Loucy (cell line): Measurements from ENCODE around the gene GAK.

Experiments used
- H2AFZ ChIP-seq: fragments of 200-600 bp; sonication (generic); 2 replicates; pipeline ENCODE4 v1.6.0; 2016; ENCODE audit warnings: antibody characterized with exemption, mild to moderate bottlenecking, low read length, moderate library complexity
- H3F3A ChIP-seq: fragments of 200-600 bp; 2 replicates; pipeline ENCODE4 v1.6.0; 2016; ENCODE audit warnings: antibody characterized with exemption, low read depth, mild to moderate bottlenecking
- H3K27me3 ChIP-seq: fragments of 200-600 bp; sonication (generic); 2 replicates; pipeline ENCODE4 v1.6.1; 2014; ENCODE audit warnings: low read length, mild to moderate bottlenecking; ENCODE audit not compliant: insufficient read depth, poor library complexity, severe bottlenecking
- H3K36me3 ChIP-seq: fragments of 200-600 bp; sonication (generic); 2 replicates; pipeline ENCODE4 v1.6.1; 2016; ENCODE audit warnings: low read length; ENCODE audit not compliant: insufficient read depth
- H3K4me1 ChIP-seq: fragments of 200-600 bp; sonication (generic); 2 replicates; pipeline ENCODE4 v1.5.1; 2014; ENCODE audit warnings: low read length, mild to moderate bottlenecking; ENCODE audit not compliant: insufficient read depth, poor library complexity, severe bottlenecking
- H3K4me2 ChIP-seq: fragments of 200-600 bp; sonication (generic); 2 replicates; pipeline ENCODE4 v1.6.0; 2014; ENCODE audit warnings: antibody characterized with exemption, low read length, low read depth, mild to moderate bottlenecking; ENCODE audit not compliant: poor library complexity, severe bottlenecking
- H3K4me3 ChIP-seq: fragments of 200-600 bp; sonication (generic); 2 replicates; pipeline ENCODE4 v1.5.1; 2014; ENCODE audit warnings: low read length, mild to moderate bottlenecking, mixed read lengths; ENCODE audit not compliant: poor library complexity, severe bottlenecking
- H3K79me2 ChIP-seq: fragments of 200-600 bp; sonication (generic); 2 replicates; pipeline ENCODE4 v1.6.1; 2014; ENCODE audit warnings: low read length; ENCODE audit not compliant: insufficient read depth
- H3K9ac ChIP-seq: fragments of 200-600 bp; sonication (generic); 2 replicates; pipeline ENCODE4 v1.6.0; 2014; ENCODE audit warnings: mild to moderate bottlenecking, low read depth, low read length, moderate library complexity; ENCODE audit not compliant: poor library complexity, severe bottlenecking
- H3K9me2 ChIP-seq: fragments of 200-600 bp; sonication (generic); replicated peaks from 2 replicates; pipeline ENCODE4 v1.6.1; 2016; ENCODE audit warnings: low read depth, low read length, mixed read lengths
- H3K9me3 ChIP-seq: fragments of 200-600 bp; sonication (generic); 2 replicates; pipeline ENCODE4 v1.6.1; 2014; ENCODE audit warnings: mild to moderate bottlenecking, antibody characterized with exemption, low read length, low read depth; ENCODE audit not compliant: insufficient read depth
- H4K20me1 ChIP-seq: fragments of 200-600 bp; sonication (generic); 2 replicates; pipeline ENCODE4 v1.6.0; 2014; ENCODE audit warnings: antibody characterized with exemption, low read length, mild to moderate bottlenecking; ENCODE audit not compliant: insufficient read depth, poor library complexity, severe bottlenecking
- EZH2phosphoT487 ChIP-seq: fragments of 200-600 bp; IDR thresholded peaks from 2 replicates; pipeline ENCODE4 v1.6.1; 2018; ENCODE audit warnings: antibody characterized with exemption, mild to moderate bottlenecking, moderate library complexity, borderline replicate concordance
- TF ChIP-seq, protein P1 (sequence below): fragments of 200-600 bp; sonication (generic); conservative IDR thresholded peaks from 2 replicates; pipeline ENCODE4 v1.5.1; 2014; ENCODE audit warnings: mild to moderate bottlenecking, antibody characterized with exemption, low read length

GAK gene

DNA sequence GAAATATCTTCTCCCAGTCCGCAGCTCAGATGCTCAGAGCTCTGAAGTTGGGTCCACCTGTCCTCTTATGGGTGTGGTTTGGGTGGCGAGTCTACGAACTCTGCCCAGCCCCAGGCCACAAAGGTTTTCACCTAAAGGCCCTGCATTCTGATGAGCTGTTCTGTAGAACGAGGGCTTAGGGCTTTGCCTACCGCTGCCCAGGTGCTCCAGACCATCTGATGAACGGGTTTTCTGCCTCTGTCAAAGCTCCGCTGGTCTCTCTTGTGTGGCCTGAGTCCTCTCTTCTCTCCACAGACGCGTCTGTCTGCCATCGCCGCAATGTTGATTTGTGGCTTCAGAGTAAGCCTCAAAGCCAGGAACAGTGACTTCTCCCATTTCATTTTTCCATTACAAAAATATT lies 77.8 kb downstream of the GAK start:
- Histone ChIP-seq H3F3A (no peaks in the 10 kb centered on the region), H3K9ac (no peak overlapping the region), H3K4me3 (no peak overlapping the region), H3K27me3 (no peaks in the 10 kb centered on the region), H4K20me1 (no peaks in the 10 kb centered on the region), H3K9me2 (no peaks in the 10 kb centered on the region), H3K79me2 (no peaks in the 10 kb centered on the region), H3K4me1 (no peaks in the 10 kb centered on the region), H3K36me3 (peaks cover 24% of the 10 kb centered on the region; the same call in 1 of the 2 replicates), H3K4me2 (no peak overlapping the region), H3K9me3 (no peaks in the 10 kb centered on the region), H2AFZ (no peak overlapping the region)
- no peak for TF ChIP-seq EZH2phosphoT487
- TF ChIP-seq, protein P1, sequence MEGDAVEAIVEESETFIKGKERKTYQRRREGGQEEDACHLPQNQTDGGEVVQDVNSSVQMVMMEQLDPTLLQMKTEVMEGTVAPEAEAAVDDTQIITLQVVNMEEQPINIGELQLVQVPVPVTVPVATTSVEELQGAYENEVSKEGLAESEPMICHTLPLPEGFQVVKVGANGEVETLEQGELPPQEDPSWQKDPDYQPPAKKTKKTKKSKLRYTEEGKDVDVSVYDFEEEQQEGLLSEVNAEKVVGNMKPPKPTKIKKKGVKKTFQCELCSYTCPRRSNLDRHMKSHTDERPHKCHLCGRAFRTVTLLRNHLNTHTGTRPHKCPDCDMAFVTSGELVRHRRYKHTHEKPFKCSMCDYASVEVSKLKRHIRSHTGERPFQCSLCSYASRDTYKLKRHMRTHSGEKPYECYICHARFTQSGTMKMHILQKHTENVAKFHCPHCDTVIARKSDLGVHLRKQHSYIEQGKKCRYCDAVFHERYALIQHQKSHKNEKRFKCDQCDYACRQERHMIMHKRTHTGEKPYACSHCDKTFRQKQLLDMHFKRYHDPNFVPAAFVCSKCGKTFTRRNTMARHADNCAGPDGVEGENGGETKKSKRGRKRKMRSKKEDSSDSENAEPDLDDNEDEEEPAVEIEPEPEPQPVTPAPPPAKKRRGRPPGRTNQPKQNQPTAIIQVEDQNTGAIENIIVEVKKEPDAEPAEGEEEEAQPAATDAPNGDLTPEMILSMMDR: no peak

DNA sequence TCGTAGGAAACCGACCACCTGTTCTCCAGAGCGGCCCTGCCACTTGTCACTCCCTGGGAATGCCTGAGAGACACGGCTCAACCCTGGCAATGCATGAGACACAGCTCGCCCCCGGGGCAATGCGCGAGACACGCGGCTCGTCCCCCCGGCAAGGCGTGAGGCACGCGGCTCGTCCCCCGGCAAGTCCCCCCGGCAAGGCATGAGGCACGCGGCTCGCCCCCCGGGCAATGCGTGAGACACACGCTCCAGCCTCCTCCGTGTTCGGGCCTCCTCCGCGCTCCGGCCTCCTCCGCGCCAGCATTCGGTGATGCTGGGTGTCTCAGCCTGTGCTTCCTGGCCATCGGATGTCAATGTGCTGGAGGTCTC lies 78.7 kb downstream of the GAK start:
- Histone ChIP-seq H3K9me3 (no peaks in the 10 kb centered on the region), H3K36me3 (peaks cover 14% of the 10 kb centered on the region; the same call in 1 of the 2 replicates), H4K20me1 (no peaks in the 10 kb centered on the region), H3K4me1 (no peaks in the 10 kb centered on the region), H3K4me2 (no peak overlapping the region), H3F3A (no peaks in the 10 kb centered on the region), H3K27me3 (no peaks in the 10 kb centered on the region), H2AFZ (no peak overlapping the region), H3K9ac (no peak overlapping the region), H3K9me2 (no peaks in the 10 kb centered on the region), H3K79me2 (no peaks in the 10 kb centered on the region), H3K4me3 (no peak overlapping the region)
- no peak for TF ChIP-seq EZH2phosphoT487
- TF ChIP-seq, protein P1: no peak

DNA sequence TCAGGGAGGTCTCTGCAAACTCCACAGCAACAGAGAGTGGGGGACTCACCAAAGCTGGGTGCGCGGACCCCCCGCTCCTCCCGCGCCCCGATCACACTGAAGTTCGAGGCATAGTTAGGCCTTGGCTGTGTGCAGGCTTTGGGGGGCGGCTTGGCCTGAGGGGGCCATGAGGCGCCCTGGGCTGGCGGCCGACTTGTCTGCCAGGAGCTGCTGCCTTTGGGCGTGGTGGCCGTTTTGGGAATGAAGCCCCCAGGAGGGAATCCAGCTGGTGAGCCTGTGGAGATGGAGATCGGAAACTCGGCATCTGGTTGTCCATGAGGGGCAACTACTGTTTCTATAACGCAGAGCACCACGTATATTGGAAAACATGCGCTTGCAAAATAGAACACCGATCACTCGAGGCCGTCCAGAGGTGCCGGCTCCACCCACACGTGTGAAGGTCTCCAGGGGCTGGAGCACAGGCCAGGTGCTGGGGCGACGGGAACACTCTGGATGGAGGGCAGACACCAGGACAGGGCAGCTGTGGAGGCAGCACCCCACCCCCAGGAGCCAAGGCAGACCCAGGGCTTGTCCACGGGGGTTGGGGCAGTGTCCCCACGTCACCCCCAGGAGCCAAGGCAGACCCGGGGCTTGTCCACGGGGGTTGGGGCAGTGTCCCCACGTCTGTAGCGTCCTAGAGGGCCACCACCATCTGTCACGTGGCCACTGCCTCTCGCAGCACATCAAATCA lies 80.2 kb downstream of the GAK start:
- Histone ChIP-seq H2AFZ (no peak overlapping the region), H3K9ac (no peak overlapping the region), H3K79me2 (no peaks in the 10 kb centered on the region), H3K4me1 (no peaks in the 10 kb centered on the region), H3K9me3 (no peaks in the 10 kb centered on the region), H3F3A (no peaks in the 10 kb centered on the region), H3K36me3 (peaks cover 4% of the 10 kb centered on the region; the same call in 1 of the 2 replicates), H3K4me2 (no peak overlapping the region), H4K20me1 (no peaks in the 10 kb centered on the region), H3K9me2 (no peaks in the 10 kb centered on the region), H3K27me3 (no peaks in the 10 kb centered on the region), H3K4me3 (no peak overlapping the region)
- TF ChIP-seq, protein P1: no peak
- no peak for TF ChIP-seq EZH2phosphoT487
